AG20443 (cell line): ENCODE results near the gene PI4KA.
"Not testable (repeated sequence)": the region's sequence is repeated elsewhere in the genome, so short reads cannot be mapped to it uniquely, and the experiment has no call there.

Experiments
- DNase-seq: peaks from one replicate; pipeline ENCODE4 v3.0.0; 2012; ENCODE audit warnings: low spot score, mixed read lengths

Gene PI4KA

DNA sequence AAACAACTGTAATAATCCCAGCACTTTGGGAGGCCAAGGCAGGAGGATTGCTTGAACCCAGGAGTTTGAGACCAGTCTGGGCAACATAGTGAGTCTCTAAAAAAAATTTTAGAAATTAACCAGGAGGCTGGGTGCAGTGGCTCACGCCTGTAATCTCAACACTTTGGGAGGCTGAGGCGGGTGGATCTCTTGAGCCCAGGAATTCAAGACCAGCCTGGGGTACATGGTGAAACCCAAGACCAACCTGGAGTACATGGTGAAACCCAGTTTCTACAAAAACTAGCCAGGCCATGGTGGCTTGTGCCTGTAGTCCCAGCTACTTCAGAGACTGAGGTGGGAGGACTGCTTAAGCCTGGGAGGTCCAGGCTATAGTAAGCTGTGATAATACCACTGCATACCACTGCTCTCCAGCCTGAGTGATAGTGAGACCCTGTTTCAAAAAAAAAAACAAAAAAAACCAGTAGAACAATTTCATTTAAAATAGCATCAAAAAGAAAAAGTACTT is 11.2 kb downstream of the PI4KA start:
- no peak for DNase-seq

- no peak for DNase-seq
Measured at GRCh38 chr22:20844055-20845037, 14.3 kb downstream of the PI4KA start.

- no peak for DNase-seq
Measured at GRCh38 chr22:20843501-20843900, 15.1 kb downstream of the PI4KA start.

DNA sequence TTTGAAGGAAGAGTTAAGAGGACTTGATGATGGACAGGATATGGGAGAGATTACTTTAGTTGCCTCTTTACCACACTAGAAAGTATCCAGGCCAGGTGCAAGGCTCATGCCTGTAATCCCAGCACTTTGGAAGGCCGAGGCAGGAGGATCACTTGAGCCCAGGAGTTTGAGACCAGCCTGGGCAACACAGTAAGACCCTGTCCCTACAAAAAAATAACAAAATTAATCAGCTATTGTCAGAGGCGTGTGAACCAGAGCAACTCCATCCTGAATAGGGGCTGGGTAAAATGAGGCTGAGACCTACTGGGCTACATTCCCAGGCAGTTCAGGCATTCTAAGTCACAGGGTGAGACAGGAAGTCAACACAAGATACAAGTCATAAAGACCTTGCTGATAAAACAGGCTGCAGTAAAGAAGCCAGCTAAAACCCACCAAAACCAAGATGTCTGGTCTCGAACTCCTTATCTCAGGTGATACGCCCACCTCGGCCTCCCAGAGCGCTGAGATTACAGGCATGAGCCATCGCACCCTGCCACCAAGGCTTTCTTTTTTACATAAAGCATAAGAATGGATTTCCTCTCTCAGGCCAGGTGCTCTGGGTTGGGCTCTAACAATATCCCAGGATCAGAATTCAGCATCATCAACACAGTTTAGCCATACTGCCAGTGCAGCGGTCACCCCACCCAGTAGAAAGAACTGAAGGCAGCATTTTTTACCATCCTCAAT is 17.8 kb downstream of the PI4KA start:
- DNase-seq, result no peak

DNA sequence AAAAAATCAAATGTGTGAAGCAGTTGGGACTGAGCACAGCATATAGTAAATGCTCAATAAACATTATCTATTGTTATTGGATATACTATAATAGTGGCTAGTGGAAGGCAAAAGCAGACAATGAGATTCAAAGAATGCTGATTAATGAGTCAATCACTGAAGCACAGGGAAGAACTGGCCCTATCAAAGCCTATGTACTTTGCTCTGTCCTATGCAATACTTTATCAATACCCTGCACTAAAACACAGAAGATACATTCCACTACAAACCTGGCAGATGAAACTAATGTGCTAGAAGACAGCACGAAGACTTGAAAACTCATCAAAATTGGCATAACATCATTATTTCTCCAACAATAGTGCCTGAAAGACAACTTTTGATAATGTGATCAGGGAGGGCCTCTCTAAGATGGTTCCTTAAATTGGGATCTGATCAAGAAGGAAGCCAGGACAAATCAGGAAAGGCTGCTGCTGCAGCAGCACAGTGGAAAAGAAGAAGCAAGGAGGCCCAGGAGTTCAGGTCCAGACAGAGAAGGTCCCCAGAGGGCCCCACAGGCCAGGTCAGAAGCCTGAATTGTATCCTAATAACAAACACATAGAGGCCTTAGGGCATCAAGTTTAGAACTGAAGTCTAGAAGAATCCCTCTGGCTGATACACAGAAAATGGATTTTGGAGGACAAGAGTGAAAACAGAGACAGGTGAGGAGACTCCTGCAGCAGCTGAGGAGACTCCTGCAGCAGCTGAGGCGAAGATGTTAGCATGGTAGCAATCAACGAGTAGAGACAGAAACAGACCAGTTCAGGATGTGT is 18.6 kb downstream of the PI4KA start:
- DNase-seq, result no peak

DNA sequence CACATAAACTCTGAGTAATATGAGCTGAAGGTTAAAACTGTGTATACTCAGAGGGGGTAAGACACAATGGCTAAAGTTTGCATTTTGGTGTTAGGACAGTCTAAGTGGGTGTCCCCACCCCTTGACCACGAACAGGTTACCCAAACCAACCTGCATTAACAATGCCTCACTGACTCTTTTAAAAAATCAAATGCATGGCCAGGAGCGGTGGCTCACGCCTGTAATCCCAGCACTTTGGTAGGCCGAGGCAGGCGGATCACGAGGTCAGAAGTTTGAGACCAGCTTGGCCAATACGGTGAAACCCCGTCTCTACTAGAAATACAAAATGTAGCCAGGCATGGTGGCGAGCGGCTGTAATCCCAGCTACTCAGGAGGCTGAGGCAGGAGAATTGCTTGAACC is 19.3 kb downstream of the PI4KA start:
- not testable (repeated sequence) for DNase-seq

DNA sequence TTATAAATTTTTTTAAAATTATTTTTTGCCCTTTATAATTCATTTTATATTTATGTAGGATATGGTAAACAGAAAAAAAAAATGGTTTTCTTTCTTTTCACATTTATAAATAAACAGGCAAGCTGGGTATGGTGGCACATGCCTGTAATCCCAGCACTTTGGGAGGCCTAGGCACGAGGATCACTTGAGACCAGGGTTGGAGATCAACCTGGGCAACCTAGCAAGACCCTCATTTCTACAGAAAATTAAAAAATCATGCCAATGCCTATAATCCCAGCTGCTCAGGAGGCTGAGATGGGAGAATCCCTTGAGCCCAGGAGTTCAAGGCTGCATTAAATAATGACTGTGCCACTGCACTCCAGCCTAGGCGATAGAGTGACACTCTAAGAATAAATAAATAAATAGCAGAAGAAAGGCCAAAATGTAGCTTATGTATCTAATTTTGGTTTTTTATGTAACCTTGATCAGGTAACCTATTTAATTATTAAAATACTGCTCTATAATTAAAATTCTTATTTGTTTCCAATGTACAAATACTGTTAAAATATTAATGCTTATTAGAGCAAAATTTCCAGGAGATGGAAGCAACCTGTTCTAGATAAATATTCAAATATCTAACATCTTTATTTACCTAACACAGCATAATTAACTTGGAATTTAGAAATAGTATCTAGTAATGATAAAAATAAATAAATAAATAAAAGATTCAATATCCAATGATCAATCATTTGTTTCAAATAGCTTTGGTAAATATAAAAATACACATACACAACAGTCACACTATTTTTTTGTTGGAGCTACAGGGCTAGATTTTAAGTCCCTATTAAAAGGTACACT is 21.4 kb downstream of the PI4KA start:
- no peak for DNase-seq

DNA sequence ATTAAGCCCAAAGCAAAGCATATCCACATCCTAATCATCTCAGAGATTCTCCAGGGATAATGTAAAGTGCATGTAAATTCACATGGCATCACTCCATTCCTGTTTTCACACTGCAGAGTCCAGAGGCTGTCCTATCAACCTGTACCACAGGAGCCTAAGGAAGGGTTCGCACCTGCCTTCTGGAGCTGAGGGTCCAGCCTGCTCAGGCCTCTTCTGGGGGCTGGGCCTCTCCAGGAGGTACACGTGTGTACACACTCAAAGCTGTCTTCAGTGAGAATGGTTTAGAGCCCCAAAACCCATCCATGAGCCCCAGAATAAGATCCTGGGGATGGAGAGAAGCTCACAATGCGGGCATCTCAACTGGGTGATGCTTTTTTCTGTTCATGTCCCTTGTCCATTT is 23.9 kb downstream of the PI4KA start:
- DNase-seq, result no peak

DNA sequence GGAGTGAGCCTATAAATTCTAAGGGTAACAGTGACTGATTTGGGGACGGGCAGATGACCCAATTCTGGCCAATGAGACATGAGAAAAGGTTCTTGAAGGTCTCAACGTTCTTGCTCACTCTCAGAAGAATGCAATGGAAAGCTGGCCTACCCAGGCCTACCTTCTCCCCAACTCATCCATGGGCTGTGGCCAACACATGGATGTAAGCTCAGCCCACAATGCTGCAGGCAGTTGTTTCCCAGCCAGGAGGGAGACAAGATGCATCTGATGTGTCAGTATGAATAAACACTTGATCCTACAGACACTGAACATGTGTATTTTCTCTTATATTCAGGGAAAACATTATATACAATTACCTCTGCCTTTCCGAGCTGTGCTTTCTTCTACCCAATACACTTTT is 24.4 kb downstream of the PI4KA start:
- no peak for DNase-seq

- DNase-seq, result no peak
Measured at GRCh38 chr22:20833225-20833665, 25.4 kb downstream of the PI4KA start.

GRCh38 chr22:20829491-20830134 is 29.0 kb downstream of the PI4KA start:
- no peak for DNase-seq

DNA sequence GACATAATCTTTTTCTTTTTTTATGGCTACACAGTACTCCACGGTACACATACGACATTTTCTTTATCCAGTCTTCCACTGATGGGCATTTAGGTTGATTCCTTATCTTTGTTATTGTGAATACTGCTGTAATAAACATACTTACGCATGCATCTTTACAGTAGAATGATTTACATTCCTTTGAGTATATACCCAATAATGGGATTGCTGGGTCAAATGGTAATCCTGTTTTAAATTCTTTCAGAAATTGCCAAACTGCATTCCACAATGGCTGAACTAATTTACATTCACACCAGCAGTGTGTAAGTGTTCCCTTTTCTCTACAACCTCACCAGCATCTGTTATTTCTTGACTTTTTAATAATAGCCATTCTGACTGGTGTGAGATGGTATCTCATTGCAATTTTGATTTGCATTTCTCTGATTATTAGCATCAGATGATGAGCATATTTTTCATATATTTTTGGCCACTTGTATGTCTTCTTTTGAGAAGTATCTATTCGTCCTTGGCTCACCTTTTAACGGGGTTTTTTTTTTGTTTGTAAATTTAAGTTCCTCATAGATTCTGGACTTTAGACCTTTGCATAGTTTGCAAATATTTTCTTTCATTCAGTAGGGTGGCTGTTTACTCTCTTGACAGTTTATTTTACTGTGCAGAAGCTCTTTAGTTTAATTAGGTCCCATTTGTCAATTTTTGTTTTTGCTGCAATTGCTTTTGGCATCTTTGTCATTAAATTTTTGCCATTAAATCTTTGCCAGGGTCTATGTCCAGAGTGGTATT is 32.0 kb downstream of the PI4KA start:
- DNase-seq, result not testable (repeated sequence)

DNA sequence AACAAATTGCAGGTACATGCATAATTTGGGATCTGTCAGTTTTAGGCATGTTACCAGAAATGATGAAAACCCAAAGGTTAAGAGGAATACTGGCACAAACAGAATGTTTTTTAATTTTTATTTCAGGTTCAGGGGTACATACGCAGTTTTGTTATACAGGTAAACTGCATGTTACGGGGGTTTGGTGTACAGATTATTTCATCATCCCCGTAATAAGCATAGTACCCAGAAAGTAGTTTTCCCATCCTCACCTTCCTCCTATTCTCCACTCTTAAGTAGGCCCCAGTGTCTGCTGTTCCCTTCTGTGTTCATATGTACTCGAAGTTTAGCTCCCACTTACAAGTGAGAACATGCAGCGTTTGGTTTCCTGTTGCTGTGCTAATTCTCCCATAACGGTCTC is 33.0 kb downstream of the PI4KA start:
- no peak for DNase-seq

- DNase-seq, result not testable (repeated sequence)
Measured at GRCh38 chr22:20825216-20825615, 33.4 kb downstream of the PI4KA start.

DNA sequence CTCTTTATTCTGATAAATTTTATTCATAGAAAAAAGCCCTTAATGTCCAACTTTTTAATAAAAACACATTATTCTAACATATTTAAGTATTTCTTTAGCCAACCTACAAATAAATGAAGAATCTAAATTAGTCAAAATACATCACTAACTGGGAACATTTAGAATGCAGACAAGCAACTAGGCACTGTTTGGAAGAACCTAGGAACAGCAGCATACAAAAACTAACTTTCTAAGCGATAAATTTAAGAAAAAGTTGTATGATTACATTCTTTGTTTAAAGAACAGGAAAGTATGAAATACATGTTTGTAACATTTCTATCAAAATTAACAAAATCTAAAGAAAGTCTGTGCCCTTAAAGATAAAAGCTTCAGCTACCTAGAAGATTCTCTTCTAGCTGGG is 35.3 kb downstream of the PI4KA start:
- no peak for DNase-seq

GRCh38 chr22:20822240-20822639 is 36.4 kb downstream of the PI4KA start:
- DNase-seq, result no peak

- not testable (repeated sequence) for DNase-seq
Measured at GRCh38 chr22:20821717-20822239, 36.8 kb downstream of the PI4KA start.

GRCh38 chr22:20819471-20819870 is 39.1 kb downstream of the PI4KA start:
- no peak for DNase-seq

- no peak for DNase-seq
Measured at GRCh38 chr22:20818471-20818870, 40.1 kb downstream of the PI4KA start.

DNA sequence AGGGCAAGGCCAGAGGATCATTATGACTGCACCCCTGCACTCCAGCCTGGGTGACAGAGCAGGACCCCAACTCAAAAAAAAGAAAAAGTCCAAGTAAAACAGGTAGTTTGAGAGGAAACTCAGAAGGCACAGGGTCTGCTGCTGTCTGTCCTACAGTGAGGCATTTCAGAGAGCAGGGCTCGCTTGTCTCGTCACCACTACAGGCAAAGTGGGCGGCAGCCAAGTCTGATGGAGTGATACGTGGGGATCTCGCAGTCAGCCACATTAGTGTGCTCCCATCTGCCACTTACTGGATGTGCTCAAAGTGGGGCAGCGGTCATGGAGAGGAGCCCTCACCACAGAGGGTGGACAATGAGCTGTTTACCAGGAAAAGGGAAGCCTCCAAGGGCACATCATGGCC is 42.1 kb downstream of the PI4KA start:
- no peak for DNase-seq
